Parathyroid adenoma (tissue), 2 donors: ENCODE results near the gene SPPL2A.

Experiments
- H2AFZ ChIP-seq: fragments of 300-600 bp; sonication (generic); one replicate; pipeline ENCODE4 v1.7.0; 2017; ENCODE audit warnings: antibody characterized with exemption, mild to moderate bottlenecking
- H3K27ac ChIP-seq: fragments of 300-600 bp; sonication (generic); one replicate; pipeline ENCODE4 v1.7.0; 2017
- H3K27me3 ChIP-seq: fragments of 300-600 bp; sonication (generic); one replicate; pipeline ENCODE4 v1.7.0; 2017; ENCODE audit warnings: low read length; ENCODE audit not compliant: control insufficient read depth, insufficient read depth
- H3K36me3 ChIP-seq: fragments of 300-600 bp; sonication (generic); one replicate; pipeline ENCODE4 v1.7.0; 2017; ENCODE audit warnings: low read length; ENCODE audit not compliant: control insufficient read depth, insufficient read depth
- H3K4me1 ChIP-seq: fragments of 300-600 bp; sonication (generic); one replicate; pipeline ENCODE4 v1.7.0; 2017; ENCODE audit warnings: control low read depth
- H3K4me2 ChIP-seq: fragments of 300-600 bp; sonication (generic); one replicate; pipeline ENCODE4 v1.7.0; 2017; ENCODE audit warnings: low read length
- H3K4me3 ChIP-seq: fragments of 300-600 bp; sonication (generic); one replicate; pipeline ENCODE4 v1.7.0; 2017; ENCODE audit warnings: low read depth, low read length
- H3K79me2 ChIP-seq: fragments of 300-600 bp; sonication (generic); one replicate; pipeline ENCODE4 v1.7.0; 2017; ENCODE audit warnings: control low read depth
- H3K9ac ChIP-seq: fragments of 300-600 bp; sonication (generic); one replicate; pipeline ENCODE4 v1.7.0; 2017; ENCODE audit warnings: mild to moderate bottlenecking
- H3K9me3 ChIP-seq: fragments of 300-600 bp; sonication (generic); one replicate; pipeline ENCODE4 v1.7.0; 2017; ENCODE audit warnings: low read length; ENCODE audit not compliant: control insufficient read depth
- CTCF ChIP-seq: fragments of 300-600 bp; sonication (generic); IDR thresholded peaks from one replicate; pipeline ENCODE4 v1.7.0; 2017; ENCODE audit warnings: antibody characterized with exemption, mild to moderate bottlenecking
- donor health status: primary hyperparathyroidism.

SPPL2A gene

GRCh38 chr15:50652671-50653070 lies 112.8 kb downstream of the SPPL2A start:
- TF ChIP-seq CTCF, result no peak
- Histone ChIP-seq H3K9ac (no peak overlapping the region), H2AFZ (no peak overlapping the region), H3K27me3 (no peaks in the 10 kb centered on the region), H3K9me3 (no peaks in the 10 kb centered on the region), H3K4me1 (no peaks in the 10 kb centered on the region), H3K4me3 (no peak overlapping the region), H3K36me3 (no peaks in the 10 kb centered on the region), H3K27ac (no peak overlapping the region), H3K79me2 (no peaks in the 10 kb centered on the region), H3K4me2 (no peak overlapping the region)
